Fibroblast of the conjunctiva (primary cell): ENCODE results near the gene TMA7B.

Source experiments
- DNase-seq: peaks from one replicate; pipeline ENCODE4 v3.0.0-alpha.2; 2010; ENCODE audit warnings: low read depth

TMA7B gene

GRCh38 chr22:40001800-40002577 is 41.8 kb downstream of the TMA7B start:
- no peak for DNase-seq

DNA sequence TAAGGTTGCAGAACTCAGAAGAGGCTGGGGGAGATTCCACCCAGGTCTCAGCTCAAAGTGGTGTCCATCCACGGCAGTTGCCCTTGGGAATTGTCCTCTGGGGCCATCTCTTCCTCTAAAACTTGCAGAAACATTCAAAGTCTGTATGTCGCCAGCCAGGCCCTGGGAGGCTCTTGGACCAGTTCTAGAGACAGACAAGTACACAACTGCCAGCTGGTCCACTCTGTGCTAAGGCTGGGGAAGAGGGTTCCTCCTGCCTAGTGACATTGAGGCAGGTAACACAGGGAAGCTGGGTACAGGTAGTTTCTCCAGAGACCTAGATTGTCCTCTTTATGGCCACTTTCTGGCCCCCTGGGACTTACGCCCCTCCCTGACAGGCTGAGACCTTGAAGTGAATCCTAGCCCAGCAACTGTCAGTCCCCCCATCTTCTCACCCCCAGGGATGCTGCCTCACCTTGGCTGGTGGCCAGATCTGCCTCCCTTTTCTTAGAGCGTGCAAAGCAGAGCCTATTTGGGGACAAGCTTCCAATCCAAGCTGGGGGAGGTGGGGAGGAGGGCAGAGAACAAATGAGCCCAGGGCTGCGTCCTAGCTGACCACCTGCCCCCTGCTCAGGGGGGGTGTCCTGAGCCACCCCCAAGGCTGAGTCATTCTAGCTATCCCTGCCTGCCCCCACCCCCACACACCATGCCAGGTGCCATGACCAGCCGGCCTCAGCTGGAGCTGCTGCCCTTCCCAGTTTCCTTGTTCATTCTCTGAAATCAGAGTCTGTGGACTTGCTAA is 42.9 kb downstream of the TMA7B start:
- DNase-seq = no peak

GRCh38 chr22:40004836-40005235 is 44.6 kb downstream of the TMA7B start:
- DNase-seq = no peak

GRCh38 chr22:40006641-40007040 is 46.4 kb downstream of the TMA7B start:
- no peak for DNase-seq

DNA sequence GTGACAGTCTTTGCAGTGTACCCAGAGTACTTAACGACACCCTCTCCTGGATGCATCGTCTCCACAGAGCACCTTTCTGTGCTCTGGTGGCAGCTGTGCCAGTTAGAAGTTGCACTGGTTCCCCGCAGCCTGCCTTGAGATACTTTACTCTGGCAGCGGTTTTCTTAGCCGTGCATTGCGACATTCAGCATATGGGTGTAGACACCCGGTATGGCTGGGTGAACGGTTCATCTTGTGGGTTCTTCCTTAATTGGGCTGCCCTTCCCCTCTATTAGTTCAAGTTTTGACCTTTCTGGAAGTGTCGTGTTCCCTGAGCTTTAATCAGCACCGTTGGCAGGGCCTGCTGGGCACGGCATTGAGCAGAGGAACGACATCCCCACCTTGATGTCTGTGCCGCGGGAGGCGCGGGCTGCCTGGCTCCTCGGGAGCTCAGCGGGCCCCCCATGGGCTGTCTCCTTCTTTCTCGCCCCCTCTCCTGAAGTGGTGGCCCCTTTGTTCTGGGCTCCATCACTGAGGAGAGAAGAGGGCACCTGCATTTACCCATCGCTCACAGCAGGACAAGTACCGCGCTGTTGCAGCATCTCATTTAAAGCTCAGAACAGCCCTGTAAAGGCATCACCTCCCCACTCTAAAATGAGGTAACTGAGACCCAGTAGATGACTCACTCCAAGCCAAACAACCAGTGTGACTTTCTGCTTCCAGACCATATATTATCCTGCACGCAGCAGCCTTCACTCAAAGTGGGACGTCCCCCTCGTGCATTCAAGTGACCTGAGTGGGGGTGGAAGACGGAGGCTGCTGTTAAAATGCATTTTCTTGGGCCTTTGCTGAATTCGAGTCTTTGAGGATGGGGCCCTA is 47.9 kb downstream of the TMA7B start:
- DNase-seq = no peak

GRCh38 chr22:40008726-40009291 is 48.6 kb downstream of the TMA7B start:
- DNase-seq = no peak

GRCh38 chr22:40009292-40009774 is 49.1 kb downstream of the TMA7B start:
- no peak for DNase-seq

DNA sequence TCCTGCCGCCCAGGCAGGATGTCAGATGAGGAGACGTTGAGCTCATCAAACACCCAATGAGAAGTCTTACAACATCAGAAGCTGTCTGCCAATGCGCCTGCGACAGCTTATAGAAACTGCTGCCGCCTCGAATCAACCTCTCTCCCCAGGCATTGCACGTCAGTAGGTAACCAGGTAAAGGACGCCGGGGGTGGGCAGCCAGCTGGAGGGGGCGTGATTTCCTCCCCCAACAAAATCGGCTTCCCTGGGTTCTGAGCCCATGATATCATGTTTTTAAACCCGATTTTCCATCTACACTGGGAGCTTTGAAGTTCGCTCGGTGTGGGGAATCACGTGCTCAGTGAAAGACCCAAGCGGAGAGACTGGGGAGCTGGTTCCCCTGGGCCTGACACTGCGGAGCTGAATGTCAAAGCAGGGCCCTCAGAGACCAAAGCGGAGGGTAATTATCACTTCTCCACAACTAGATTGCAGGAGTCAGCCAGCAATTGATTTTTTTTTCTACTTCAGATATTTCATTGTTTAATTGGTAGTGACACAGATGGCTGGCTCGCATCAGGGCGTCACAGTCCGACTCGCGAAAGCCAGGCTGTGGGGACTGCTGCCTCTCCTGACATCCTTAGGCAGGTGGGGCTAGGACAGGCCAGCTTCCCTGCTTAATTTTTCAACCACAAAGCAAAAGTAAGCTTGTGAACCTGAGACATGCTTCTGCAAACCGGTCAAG is 49.9 kb downstream of the TMA7B start:
- DNase-seq = no peak

DNA sequence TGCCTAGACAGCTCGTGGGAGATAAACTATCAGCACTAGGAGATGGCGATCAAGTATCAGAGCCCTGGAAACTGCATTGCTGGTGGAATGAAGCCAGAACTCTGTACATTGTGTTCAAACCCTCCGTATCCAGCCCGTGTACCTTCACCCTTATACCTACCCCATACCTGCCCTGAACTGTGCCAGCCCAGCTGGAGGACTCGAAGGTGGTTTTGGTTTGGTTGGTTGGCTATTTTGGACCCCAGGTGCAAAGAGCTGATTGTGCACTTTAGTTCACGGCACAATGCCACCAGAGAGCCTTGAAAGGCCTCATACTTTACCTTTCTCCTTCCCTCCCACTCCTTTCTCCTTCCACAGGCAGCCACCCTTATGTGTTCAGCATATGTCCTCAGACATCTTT is 50.5 kb downstream of the TMA7B start:
- DNase-seq = no peak
